ENCODE measurements around the gene DNER.
"Not testable (repeated sequence)": the region's sequence is repeated elsewhere in the genome, so short reads cannot be mapped to it uniquely, and the experiment has no call there.

The DNER gene

GRCh38 chr2:229340086-229340760, 374.1 kb downstream of the DNER start:
- in situ Hi-C loops (cut with MboI; ENCODE audit: low pct_unique_long_range_greater_than_20kb, low sequenced_read_pairs, unreplicated experiment), result no loop called here
- TF ChIP-seq, protein P1, sequence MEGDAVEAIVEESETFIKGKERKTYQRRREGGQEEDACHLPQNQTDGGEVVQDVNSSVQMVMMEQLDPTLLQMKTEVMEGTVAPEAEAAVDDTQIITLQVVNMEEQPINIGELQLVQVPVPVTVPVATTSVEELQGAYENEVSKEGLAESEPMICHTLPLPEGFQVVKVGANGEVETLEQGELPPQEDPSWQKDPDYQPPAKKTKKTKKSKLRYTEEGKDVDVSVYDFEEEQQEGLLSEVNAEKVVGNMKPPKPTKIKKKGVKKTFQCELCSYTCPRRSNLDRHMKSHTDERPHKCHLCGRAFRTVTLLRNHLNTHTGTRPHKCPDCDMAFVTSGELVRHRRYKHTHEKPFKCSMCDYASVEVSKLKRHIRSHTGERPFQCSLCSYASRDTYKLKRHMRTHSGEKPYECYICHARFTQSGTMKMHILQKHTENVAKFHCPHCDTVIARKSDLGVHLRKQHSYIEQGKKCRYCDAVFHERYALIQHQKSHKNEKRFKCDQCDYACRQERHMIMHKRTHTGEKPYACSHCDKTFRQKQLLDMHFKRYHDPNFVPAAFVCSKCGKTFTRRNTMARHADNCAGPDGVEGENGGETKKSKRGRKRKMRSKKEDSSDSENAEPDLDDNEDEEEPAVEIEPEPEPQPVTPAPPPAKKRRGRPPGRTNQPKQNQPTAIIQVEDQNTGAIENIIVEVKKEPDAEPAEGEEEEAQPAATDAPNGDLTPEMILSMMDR (IDR thresholded peaks at IDR 0.05; ENCODE audit: extremely low read depth, insufficient read depth, missing control alignments), result no peak
- no peak for DNase-seq (ENCODE audit: low spot score)

DNA sequence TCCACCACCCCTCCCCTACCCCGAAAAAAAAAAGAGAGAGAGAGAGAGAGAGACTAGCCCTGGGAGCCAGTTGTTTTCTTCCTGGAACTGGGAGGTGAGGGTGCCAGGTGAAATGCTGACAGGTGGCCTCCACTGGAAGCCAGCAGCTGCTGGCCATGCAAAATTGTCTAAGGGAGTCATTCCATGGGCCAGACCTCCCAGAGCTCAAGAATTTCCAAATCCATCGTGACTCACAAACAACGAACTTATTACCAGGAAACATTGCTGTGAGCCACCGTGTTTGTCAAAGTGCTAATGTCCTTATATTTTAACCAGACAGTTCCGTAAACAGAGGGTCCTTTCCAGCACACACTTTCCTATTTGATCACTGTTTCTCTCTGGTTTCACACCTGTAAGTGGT, 374.7 kb downstream of the DNER start:
- in situ Hi-C loops (cut with MboI; ENCODE audit: low pct_unique_long_range_greater_than_20kb, low sequenced_read_pairs, unreplicated experiment), result no loop called here
- no peak for DNase-seq (ENCODE audit: low spot score)
- TF ChIP-seq, protein P1 (IDR thresholded peaks at IDR 0.05; ENCODE audit: extremely low read depth, insufficient read depth, missing control alignments), result no peak

GRCh38 chr2:229339171-229339570, 375.2 kb downstream of the DNER start:
- DNase-seq (ENCODE audit: low spot score); in situ Hi-C loops (cut with MboI; ENCODE audit: low pct_unique_long_range_greater_than_20kb, low sequenced_read_pairs, unreplicated experiment): not testable (repeated sequence)

DNA sequence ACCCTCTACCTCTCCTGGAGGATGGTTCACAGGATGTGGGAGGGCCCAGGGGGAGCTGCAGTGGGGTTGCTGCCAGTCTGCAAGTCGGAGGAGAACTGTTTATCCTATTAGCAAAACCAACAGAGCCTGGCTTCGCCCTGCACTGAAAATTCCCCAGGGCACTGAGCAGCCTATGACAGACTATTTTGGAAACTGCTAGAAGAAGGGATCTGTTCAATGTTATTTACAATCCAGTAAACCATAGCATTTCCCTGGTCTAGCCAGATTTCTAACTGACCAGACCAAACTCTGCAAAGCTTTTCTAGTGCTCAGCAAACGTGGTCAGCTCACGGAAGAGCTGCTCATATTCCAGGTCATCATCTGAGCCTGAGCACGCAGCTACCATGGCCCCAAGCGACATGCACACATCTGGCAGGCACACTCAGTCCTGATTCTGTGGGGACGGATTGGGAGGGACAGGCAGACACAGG, 378.4 kb downstream of the DNER start:
- in situ Hi-C loops (cut with MboI; ENCODE audit: low pct_unique_long_range_greater_than_20kb, low sequenced_read_pairs, unreplicated experiment), result no loop called here
- DNase-seq (ENCODE audit: low spot score), result no peak
- TF ChIP-seq, protein P1 (IDR thresholded peaks at IDR 0.05; ENCODE audit: extremely low read depth, insufficient read depth, missing control alignments), result no peak

DNA sequence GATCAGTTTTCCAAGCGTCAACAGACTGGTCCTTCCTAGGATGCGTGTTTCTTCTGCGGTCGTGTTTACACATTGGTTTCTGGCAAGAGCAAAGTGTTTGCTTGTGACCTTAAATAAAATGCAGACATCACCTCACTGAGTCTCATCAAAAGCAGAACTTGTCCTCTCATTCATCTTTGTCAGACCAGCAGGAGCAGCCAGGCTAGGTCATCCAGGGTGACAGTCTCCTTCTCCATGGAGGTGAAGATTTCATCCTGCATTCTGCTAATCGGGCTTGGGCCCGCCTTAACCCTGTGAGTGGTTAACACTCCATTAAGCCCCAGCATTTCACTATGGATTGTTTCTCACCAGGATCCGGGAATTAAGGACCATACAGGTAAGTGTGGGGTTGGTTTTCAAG, 379.0 kb downstream of the DNER start:
- in situ Hi-C loops (cut with MboI; ENCODE audit: low pct_unique_long_range_greater_than_20kb, low sequenced_read_pairs, unreplicated experiment), result no loop called here
- no peak for DNase-seq (ENCODE audit: low spot score)
- TF ChIP-seq, protein P1 (IDR thresholded peaks at IDR 0.05; ENCODE audit: extremely low read depth, insufficient read depth, missing control alignments), result no peak

GRCh38 chr2:229330952-229331351, 383.4 kb downstream of the DNER start:
- DNase-seq (ENCODE audit: low spot score), result no peak
- in situ Hi-C loops (cut with MboI; ENCODE audit: low pct_unique_long_range_greater_than_20kb, low sequenced_read_pairs, unreplicated experiment), result no loop called here
- TF ChIP-seq, protein P1 (IDR thresholded peaks at IDR 0.05; ENCODE audit: extremely low read depth, insufficient read depth, missing control alignments), result no peak

DNA sequence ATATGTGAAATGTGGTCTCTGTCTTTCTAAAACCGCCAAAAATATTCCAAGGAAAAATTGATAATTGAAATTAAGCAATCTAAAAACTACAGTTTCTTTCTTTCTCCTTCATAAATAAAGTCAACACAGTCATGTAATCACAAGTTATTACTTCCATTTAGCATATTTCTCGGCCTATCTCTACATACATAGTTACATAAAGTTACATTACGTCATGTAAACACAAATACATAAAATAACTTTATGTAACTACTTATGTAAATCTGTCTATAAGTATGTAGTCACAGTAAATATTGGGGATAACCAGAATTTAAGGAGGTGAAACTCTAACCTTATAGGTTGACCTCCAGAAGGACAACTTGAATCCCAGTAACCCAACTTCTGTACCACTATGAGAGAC, 394.8 kb downstream of the DNER start:
- TF ChIP-seq, protein P1 (IDR thresholded peaks at IDR 0.05; ENCODE audit: extremely low read depth, insufficient read depth, missing control alignments), result no peak
- in situ Hi-C loops (cut with MboI; ENCODE audit: low pct_unique_long_range_greater_than_20kb, low sequenced_read_pairs, unreplicated experiment), result no loop called here
- no peak for DNase-seq (ENCODE audit: low spot score)

Measured in GM13977 (cell line).